ENCODE data around the gene EIF1AX. TPM values are rescaled to one million over a fixed set of nuclear protein-coding genes. Genes with fewer than 3 reads are reported as not detected.

EIF1AX gene
- total and polyA plus RNA-seq, 2 of the 13 experiments (the other 11 are each of a cell fraction or from before 2014, with no cell fraction given) = 35.1 to 82.7 TPM

DNA sequence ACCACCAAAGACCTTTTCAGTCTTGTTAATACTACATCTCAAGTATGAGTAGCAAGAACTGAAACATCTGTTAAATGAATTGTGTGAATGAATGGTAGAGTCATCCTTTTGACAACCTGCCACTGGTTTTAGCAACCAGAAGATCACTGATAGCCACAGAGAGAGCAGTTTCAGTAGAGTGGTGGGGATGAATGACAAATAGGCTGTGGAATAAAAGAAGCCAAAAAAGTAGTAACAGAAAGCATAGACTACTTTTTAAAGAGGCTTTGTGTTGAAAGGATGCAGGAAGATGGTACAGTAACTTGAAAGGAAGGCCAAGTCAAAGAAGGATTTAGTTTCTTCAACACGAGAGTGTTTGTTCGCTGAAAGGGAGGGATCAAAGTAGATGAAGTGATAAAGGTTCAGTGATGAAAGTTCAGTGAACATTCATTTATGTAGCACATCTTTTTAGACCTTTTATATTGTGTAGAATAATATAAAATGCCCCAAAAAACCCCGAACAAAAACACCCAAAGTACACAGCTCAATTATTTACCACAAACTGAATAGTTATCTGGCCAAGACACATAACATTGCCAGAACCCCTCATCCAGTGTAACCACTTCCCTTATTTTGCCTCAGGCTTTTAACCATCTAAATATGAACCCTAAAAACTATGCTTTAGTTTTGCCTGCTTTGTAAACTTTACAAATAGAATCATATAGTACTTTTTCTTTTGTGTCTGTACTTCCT lies 40.1 kb upstream of the EIF1AX start (continued):
- TF ChIP-seq ZNF10 (CRISPR knock-in tag; IDR thresholded peaks at IDR 0.05; ENCODE audit: borderline replicate concordance, low read depth) (no peak), NFIC (IDR thresholded peaks at IDR 0.05; ENCODE audit: low read length) (no peak), ZNF75D (CRISPR knock-in tag; IDR thresholded peaks at IDR 0.05; ENCODE audit: borderline replicate concordance) (no peak), ZC3H4 (CRISPR knock-in tag; IDR thresholded peaks at IDR 0.05; ENCODE audit: borderline replicate concordance) (no peak), FLYWCH1 (CRISPR knock-in tag; IDR thresholded peaks at IDR 0.05) (no peak), ELF4 (CRISPR knock-in tag; IDR thresholded peaks at IDR 0.05; ENCODE audit: borderline replicate concordance) (no peak), MED1 (CRISPR knock-in tag; IDR thresholded peaks at IDR 0.05) (no peak), TAF1 (CRISPR knock-in tag; IDR thresholded peaks at IDR 0.05) (no peak)
- TF ChIP-seq, protein P1, sequence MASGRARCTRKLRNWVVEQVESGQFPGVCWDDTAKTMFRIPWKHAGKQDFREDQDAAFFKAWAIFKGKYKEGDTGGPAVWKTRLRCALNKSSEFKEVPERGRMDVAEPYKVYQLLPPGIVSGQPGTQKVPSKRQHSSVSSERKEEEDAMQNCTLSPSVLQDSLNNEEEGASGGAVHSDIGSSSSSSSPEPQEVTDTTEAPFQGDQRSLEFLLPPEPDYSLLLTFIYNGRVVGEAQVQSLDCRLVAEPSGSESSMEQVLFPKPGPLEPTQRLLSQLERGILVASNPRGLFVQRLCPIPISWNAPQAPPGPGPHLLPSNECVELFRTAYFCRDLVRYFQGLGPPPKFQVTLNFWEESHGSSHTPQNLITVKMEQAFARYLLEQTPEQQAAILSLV (CRISPR knock-in tag; IDR thresholded peaks at IDR 0.05; ENCODE audit: borderline replicate concordance) = no peak

DNA sequence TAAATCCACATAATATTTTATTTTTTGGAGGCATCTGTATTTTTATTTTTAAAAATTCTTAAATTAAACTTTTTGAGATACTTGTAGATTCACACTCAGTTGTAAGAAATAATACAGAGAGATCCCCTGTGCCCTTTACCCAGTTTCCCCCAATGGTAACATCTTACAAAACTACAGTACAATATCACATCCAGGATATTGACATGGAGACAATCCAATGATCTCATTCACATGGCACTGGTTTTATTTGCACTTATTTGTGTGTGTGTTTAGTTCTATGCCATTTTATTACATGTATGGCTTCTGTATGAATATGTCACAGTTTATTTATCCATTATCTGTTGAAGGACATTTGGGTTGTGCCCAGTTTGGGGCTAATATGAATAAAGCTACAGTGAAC lies 35.5 kb upstream of the EIF1AX start:
- no peak for DNase-seq (ENCODE audit: low spot score)

More for the DNA sequence above, 35.5 kb upstream of the EIF1AX start:
- FAIRE-seq (no peak), ATAC-seq (no peak)
- no peaks in the 10 kb centered on the region for H3K79me2 ChIP-seq (ENCODE audit: insufficient read depth, low read length)
- no peak overlapping the region for H3K4me3 ChIP-seq (replicated peaks in 1 of 3; ENCODE audit: insufficient read depth in 1 of 3, low read depth in 2 of 3, low read length in 3 of 3)
- peaks cover 4% of the 10 kb centered on the region; the same call in 1 of the 2 replicates for H4K20me1 ChIP-seq (ENCODE audit: insufficient read depth, low read length)
- no peak overlapping the region for H3K9ac ChIP-seq (ENCODE audit: insufficient read depth, low read depth, low read length)
- ChIA-PET CTCF (ENCODE audit: low intra/inter-chr PET ratio, low total read pairs) (no interaction called here), POLR2A (no interaction called here)
- no peaks in the 10 kb centered on the region for H3K27me3 ChIP-seq (ENCODE audit: control insufficient read depth in 1 of 2, insufficient read depth in 2 of 2, low read length in 2 of 2)
- H3K4me2 ChIP-seq (ENCODE audit: low read depth, low read length) = no peak overlapping the region
- no TSS peak for BruUV-seq (replicated peaks)
- H3K27ac ChIP-seq (ENCODE audit: extremely low read length, insufficient read depth, low read length) = no peak overlapping the region
- in situ Hi-C loops (cut with HindIII; ENCODE audit: extremely low pct_ligation_motif_present, low pct_unique_long_range_greater_than_20kb) = no loop called here
- intact Hi-C loops (cut with micrococcal nuclease; ENCODE audit: unreplicated experiment) = no loop called here
- H3K36me3 ChIP-seq (replicated peaks in 1 of 2; ENCODE audit: control insufficient read depth in 1 of 2, insufficient read depth in 2 of 2, low read length in 2 of 2) = peaks cover 2 to 41% of the 10 kb centered on the region in 2 experiments
- TF ChIP-seq MED1 (CRISPR knock-in tag; IDR thresholded peaks at IDR 0.05) (no peak), MXI1 (IDR thresholded peaks at IDR 0.05; ENCODE audit: borderline replicate concordance, low read depth, low read length) (no peak), CBX5 (CRISPR knock-in tag; IDR thresholded peaks at IDR 0.05; ENCODE audit: borderline replicate concordance) (no peak), ZFP36 (IDR thresholded peaks at IDR 0.05; ENCODE audit: borderline replicate concordance, low read depth, low read length, partially characterized antibody) (no peak), CREM (IDR thresholded peaks at IDR 0.05) (no peak), CREM (CRISPR knock-in tag; IDR thresholded peaks at IDR 0.05) (no peak), ZNF766 (CRISPR knock-in tag; IDR thresholded peaks at IDR 0.05; ENCODE audit: borderline replicate concordance) (no peak), KAT7 (CRISPR knock-in tag; IDR thresholded peaks at IDR 0.05; ENCODE audit: borderline replicate concordance) (no peak)
- TF ChIP-seq, protein P2, sequence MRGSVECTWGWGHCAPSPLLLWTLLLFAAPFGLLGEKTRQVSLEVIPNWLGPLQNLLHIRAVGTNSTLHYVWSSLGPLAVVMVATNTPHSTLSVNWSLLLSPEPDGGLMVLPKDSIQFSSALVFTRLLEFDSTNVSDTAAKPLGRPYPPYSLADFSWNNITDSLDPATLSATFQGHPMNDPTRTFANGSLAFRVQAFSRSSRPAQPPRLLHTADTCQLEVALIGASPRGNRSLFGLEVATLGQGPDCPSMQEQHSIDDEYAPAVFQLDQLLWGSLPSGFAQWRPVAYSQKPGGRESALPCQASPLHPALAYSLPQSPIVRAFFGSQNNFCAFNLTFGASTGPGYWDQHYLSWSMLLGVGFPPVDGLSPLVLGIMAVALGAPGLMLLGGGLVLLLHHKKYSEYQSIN (CRISPR knock-in tag; IDR thresholded peaks at IDR 0.05; ENCODE audit: borderline replicate concordance) = no peak
- no peaks in the 10 kb centered on the region for H3K4me1 ChIP-seq (ENCODE audit: insufficient read depth, low read length)
- H2AFZ ChIP-seq (ENCODE audit: low read length) = no peak overlapping the region
- no peaks in the 10 kb centered on the region for H3K9me3 ChIP-seq (ENCODE audit: low read length)
